T-helper 1 cell treated with Interleukin-12 subunit alpha and Interleukin-12 subunit beta and Interleukin-4 antibody, amounts not matched to agents 30 ng/mL and 1 ng/mL, for 36 hours (primary cell): ENCODE results near the gene ALPK3. TPM values are rescaled to one million over a fixed set of nuclear protein-coding genes. Genes with fewer than 3 reads are reported as not detected.

Experiments
- intact Hi-C: fragments of 100-400 bp; cut with micrococcal nuclease; formaldehyde crosslinking; loops from one replicate; pipeline ENCODE4 v1.15.1; 2024
- total RNA-seq: library from RNA; stranded (reverse); gene quantifications from 2 replicates; pipeline ENCODE4 v1.2.3, GENCODE V29; 2022

The ALPK3 gene
- total RNA-seq, 1 donor from 2014 or later: 0.29 TPM

- intact Hi-C loops: no loop called here
These were observed 73.0 kb downstream of the ALPK3 start for GRCh38 chr15:84889991-84890669.

- intact Hi-C loops: no loop called here
These were observed 73.6 kb downstream of the ALPK3 start for GRCh38 chr15:84890670-84891162.

- intact Hi-C loops: no loop called here
These were observed 74.2 kb downstream of the ALPK3 start for GRCh38 chr15:84891339-84891738.

GRCh38 chr15:84892786-84893307 is 75.7 kb downstream of the ALPK3 start:
- intact Hi-C loops: no loop called here

GRCh38 chr15:84893607-84894006 is 76.5 kb downstream of the ALPK3 start:
- intact Hi-C loops: no loop called here

- intact Hi-C loops: no loop called here
These were observed 77.7 kb downstream of the ALPK3 start for GRCh38 chr15:84894736-84895425.

GRCh38 chr15:84898761-84899160 is 81.6 kb downstream of the ALPK3 start:
- intact Hi-C loops: no loop called here

- intact Hi-C loops: no loop called here
These were observed 82.6 kb downstream of the ALPK3 start for GRCh38 chr15:84899750-84900149.

GRCh38 chr15:84901540-84901939 is 84.4 kb downstream of the ALPK3 start:
- intact Hi-C loops: no loop called here

GRCh38 chr15:84903751-84904150 is 86.6 kb downstream of the ALPK3 start:
- intact Hi-C loops: no loop called here

GRCh38 chr15:84904419-84904818 is 87.3 kb downstream of the ALPK3 start:
- intact Hi-C loops: no loop called here

GRCh38 chr15:84905016-84905916 is 88.1 kb downstream of the ALPK3 start:
- intact Hi-C loops: no loop called here

GRCh38 chr15:84907731-84908130 is 90.6 kb downstream of the ALPK3 start:
- intact Hi-C loops: no loop called here

GRCh38 chr15:84908564-84908963 is 91.4 kb downstream of the ALPK3 start:
- intact Hi-C loops: no loop called here

GRCh38 chr15:84909029-84909428 is 91.9 kb downstream of the ALPK3 start:
- intact Hi-C loops: no loop called here

GRCh38 chr15:84909782-84910181 is 92.6 kb downstream of the ALPK3 start:
- intact Hi-C loops: no loop called here

- intact Hi-C loops: no loop called here
These were observed 93.9 kb downstream of the ALPK3 start for GRCh38 chr15:84910928-84911623.

GRCh38 chr15:84911879-84912660 is 94.9 kb downstream of the ALPK3 start:
- intact Hi-C loops: no loop called here

- intact Hi-C loops: no loop called here
These were observed 96.2 kb downstream of the ALPK3 start for GRCh38 chr15:84913360-84913723.

GRCh38 chr15:84914351-84914750 is 97.2 kb downstream of the ALPK3 start:
- intact Hi-C loops: loop anchor here (2.0 kb wide), 1 partner anchor 14 kb away; no protein-coding TSS in a partner anchor
